Measurements from ENCODE around the gene NUBPL.
A peak's percentile ranks its signal among the peaks of the same experiment; 100 is the strongest.
"Not testable (repeated sequence)": the region's sequence is repeated elsewhere in the genome, so short reads cannot be mapped to it uniquely, and the experiment has no call there.

NUBPL gene

DNA sequence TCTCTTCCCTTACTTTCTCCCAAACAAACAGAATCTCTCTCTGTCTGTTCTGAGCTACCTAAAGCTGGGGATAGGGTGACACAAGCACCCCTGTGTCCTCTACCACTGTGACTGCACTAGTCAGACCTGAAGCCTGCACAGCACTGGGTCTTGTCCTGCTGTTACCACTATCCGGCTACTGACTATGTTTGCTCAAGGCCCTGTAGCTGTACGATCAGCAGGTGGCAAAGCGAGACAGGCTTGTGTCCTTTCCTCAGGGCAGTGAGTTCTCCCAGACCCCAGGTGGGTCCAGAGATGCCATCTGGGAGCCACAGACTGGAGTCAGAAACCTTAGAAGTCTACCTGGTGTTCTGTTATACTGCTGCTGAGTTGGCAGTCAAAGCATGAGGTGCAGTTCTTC is 116.4 kb downstream of the NUBPL start:
- no peak for DNase-seq (ENCODE audit: low read depth)

DNA sequence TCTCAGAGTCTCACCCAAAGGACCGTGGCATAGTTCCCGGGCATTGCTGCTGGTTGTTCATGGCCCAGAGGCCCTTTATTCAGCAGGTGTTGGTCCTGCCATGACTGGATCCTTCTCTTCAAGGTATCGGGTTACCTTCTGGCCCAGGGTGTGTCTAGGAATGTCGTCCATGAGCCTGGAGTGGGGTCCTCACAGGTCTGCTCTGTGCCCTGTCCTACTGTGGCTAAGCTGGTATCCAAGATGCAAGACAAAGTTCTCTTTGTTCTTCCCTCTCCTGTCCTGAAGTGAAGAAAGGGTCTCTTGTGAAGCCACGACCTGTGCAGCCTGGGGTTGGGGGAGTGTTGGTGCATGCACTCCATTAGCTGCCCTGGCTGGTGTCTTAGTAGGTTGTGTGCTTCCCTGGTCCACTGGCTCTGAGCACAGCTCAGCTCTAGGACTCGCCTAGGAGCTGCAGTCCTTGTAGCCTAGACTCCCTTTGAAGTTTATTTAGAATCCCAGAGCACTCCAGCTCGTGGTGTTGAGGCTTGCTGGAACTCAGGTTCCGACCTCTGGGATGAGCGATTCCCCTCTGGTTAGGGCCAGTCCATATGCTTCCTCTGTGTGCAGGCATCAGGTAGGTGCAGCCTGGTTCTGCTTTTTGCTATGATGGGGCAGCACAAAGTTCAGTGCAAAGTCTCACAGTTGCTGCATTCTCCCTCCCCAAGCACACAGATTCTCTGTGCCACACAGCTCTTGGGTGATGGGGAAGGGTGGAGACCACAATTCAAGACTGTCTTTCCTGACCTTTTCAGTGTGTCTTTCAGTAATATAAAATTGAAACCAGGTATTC is 117.4 kb downstream of the NUBPL start:
- no peak for DNase-seq (ENCODE audit: low read depth)

DNA sequence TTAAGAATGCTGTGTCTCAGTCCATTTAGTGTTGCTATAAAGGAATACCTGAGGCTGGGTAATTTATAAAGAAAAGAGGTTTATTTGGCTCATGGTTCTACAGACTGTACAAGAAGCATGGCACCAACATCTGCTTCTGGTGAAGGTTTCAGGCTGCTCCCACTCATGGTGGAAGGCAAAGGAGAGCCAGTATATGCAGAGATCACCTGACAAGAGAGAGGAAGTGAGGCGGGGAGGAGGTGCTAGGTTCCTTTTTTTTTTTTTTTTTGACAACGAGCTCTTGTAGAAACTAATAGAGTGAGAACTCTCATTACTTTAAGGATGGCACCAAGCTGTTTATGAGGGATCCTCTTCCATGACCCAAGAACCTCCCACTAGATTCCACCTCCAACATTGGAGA is 121.6 kb downstream of the NUBPL start:
- no peak for DNase-seq (ENCODE audit: low read depth)

DNA sequence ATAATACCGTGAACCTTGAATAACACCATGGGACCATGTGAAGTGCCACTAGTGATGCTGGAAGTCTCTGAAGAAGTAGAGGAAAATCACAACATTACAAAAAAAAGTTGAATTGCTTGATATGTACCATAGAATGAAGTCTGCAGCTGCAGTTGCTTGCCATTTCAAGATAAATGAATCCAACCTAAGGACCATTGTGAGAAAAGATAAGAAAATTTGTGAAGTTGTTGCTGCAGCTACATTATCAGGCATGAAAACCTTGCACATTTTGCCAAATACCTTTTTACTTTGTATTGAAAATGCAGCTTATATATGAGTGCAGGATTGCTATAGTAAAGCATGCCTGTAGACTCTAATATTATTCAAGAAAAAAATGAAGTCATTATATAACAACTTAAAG is 126.5 kb downstream of the NUBPL start:
- DNase-seq (ENCODE audit: low read depth) = no peak

DNA sequence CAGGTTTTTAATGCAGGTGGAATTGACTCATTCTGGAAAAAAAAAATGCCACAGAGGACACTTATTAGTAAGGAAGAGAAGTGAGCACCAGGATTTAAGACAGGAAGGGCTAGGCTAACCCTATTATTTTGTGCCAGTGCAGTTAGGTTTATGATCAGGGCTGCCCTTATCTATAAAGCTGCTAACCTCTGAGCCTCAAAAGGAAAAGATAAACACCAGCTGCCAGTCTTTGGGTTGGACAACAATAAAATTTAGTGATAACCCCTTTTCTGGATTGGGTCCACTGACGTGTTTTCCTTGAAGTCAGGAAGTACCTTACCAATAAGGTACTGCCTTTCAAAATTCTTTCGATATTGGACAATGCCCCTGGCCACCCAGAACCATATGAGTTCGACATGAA is 128.9 kb downstream of the NUBPL start:
- DNase-seq (ENCODE audit: low read depth) = no peak

DNA sequence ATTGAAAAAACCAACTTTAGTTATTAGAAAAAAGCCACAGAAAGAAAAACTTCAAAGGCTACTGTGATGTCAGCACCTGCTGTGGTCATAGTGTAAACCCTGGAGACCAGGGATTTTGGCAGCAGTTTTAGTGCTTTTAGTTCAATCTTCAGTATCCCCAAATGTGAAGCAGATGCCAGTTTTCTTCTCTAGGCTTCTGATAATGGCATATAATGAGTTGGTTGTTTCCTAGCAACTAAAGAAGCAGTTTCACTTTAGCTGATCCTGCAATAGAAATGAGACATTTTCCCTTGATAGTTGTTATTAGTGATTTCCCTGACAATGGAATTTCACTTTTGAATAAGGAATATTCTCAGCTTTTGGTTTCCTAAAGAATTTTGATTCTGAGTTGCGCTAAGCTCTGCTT is 131.2 kb downstream of the NUBPL start:
- DNase-seq (ENCODE audit: low read depth) = peak; percentile 32

DNA sequence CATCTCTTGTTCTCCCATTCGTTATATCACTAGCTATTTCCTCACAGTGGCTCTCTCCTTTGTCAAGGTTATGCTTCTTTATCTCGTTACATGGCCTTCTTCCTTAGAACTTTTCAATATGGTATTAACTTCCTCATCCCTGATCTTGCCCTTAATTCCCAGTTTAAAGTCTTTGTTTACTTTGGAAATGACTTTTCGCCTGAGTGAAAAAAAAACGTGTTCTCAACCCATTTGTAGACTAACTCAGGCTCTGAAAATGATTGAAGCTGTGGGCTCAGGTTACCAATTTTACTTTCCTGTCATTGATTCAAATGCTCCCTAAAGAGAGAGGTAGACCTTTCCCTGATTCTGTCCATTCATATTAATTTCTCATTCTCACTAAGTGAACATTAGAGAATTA is 135.2 kb downstream of the NUBPL start:
- no peak for DNase-seq (ENCODE audit: low read depth)

DNA sequence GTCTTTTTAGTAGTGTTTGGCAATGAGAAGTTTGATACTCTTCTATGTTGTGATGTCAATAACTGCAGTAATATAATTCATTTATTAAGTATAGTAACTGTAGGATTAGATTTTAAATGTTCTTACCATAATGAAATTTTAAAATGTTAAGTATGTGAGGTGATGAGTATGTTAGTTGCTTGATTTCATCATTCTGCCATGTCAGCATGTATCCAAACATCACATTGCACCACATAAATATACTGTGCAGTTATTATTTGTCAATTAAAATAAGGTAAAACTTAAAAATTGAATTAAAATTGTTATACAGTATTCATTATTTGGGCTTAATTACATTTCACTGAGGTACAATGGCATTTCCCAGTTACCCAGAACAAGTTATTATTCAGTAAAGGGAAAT is 138.6 kb downstream of the NUBPL start:
- DNase-seq (ENCODE audit: low read depth) = no peak

DNA sequence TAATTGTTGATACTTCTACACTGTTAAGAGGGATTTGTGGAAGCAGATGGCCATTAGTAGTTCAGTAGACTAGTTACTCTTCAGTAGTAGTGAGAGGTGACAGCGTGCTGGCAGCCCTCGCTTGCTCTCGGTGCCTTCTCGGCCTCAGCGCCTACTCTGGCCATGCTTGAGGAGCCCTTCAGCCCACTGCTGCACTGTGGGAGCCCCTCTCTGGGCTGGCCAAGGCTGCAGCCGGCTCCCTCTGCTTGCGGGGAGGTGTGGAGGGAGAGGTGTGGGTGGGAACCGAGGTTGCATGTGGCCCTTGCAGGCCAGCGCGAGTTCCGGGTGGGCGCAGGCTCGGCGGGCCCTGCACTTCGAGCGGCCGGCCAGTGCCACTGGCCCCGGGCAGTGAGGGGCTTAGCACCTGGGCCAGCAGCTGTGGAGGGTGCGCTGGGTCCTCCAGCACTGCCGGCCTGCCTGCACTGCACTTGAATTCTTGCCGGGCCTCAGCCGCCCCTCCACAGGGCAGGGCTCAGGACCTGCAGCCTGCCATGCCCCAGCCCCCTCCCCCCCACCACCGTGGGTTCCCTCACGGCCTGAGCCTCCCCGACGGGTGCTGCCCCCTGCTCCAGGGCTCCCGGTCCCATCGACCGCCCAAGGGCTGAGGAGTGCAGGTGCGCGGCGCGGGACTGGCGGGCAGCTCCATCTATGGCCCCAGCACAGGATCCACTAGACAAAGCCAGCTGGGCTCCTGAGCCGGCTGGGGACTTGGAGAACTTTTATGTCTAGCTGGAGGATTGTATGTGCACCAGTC is 139.3 kb downstream of the NUBPL start:
- DNase-seq (ENCODE audit: low read depth) = no peak

DNA sequence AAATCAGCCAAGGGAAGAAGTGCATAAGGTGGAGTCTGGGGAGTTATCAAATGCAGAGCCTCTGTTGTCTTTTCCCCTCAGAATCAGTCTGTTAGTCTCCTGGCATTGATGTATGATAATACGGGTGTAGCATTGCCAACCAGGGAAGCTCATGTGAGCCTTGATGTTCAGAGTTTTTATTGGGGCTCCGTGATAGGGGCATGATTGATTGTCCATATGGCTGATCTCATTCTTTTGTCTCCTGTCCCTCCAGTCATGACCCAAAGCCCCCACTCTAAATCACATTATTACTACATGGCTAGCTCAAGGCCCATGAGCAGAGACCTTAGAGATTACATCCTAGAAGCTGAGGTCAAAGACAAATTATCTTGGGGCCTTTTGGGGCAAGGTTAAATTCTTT is 140.9 kb downstream of the NUBPL start:
- DNase-seq (ENCODE audit: low read depth) = no peak

DNA sequence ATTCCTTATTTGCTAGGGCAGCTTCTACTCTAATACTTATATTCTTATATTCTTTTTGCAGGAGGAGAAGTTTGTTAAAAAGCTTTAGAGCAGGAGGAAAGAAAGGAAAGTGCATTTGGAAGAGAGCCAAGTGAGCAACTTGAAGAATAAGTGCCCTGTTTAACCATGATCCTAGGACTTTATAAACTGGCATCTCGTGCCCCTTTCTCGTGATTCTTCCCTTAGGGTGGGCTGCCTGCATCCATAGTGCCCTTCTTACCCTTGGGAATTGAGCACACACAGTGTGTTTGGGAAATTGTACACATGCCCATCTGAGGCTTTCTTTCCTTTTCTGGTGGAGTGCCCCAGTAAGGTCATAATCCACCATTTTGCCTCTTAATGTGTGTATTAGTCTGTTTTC is 141.9 kb downstream of the NUBPL start:
- no peak for DNase-seq (ENCODE audit: low read depth)

DNA sequence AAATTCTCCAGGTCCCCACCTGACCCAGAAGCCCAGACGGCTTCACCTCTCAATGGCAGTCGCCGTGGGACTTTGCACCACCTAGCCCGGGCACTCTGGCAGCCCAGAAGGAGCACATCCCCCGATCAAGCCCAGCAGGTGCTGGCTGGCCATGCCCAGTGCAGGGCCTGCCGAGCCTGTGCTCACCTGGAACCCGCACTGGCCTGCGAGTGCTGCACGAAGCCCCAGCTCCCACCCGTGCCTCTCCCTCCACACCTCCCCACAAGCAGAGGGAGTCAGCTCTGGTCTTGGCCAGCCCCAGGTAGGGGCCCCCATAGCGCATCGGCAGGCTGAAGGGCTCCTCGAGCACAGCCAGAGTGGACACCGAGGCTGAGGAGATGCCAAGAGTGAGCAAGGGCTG is 144.5 kb downstream of the NUBPL start:
- DNase-seq (ENCODE audit: low read depth) = no peak

DNA sequence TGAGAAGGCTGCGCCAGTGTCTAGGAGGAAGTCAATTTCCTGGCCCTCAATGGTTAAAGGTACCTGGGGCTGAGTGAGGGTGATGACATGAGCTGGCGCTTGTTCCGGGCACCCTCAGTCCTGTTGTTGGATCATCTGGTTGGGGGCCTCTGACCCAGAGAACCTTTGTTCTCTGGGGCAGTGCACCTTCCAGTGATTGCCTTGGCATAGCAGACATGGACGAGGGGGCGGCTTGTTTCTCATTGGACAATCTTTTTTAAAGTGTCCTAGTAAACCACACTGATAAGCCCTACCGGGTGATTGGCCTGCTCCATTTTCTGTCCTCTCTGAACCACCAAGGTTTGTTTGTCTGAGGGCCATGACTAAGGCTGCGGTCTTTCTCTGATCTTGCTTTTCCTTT is 147.5 kb downstream of the NUBPL start:
- not testable (repeated sequence) for DNase-seq (ENCODE audit: low read depth)

DNA sequence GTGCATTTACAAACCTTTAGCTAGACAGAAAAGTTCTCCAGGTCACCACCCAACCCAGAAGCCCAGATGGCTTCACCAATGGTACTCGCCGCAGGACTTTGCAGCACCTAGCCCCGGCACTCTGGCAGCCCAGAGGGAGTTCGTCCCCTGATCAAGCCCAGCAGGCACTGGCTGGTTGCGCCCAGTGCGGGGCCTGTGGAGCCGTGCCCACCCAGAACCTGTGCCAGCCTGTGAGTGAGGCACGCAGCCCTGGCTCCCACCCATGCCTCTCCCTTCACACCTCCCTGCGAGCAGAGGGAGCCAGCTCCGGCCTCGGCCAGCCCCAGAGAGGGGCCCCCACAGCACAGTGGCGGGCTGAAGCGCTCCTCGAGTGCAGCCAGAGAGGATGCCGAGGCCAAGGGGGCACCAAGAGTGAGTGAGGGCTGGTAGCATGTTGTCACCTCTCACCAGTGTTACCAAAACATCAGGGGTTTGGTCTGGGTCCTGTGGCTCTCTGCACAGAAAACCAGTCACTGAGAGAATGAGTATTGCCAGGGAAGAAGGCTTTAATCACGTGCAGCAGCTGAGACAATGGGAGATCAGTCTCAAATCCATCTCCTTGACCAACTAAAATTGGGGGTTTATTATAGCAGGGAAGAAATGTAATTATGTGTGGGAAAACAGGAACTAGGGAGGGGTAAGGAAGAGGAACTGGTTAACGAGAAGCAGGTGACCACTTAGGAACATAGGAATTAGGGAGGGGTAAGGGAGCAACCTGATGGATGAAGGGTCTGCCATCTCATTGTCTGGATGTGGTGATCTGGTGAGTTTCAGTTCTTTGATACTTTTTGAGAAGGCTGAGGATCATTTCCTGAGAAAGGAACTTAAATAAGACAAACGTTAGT is 151.3 kb downstream of the NUBPL start:
- no peak for DNase-seq (ENCODE audit: low read depth)

DNA sequence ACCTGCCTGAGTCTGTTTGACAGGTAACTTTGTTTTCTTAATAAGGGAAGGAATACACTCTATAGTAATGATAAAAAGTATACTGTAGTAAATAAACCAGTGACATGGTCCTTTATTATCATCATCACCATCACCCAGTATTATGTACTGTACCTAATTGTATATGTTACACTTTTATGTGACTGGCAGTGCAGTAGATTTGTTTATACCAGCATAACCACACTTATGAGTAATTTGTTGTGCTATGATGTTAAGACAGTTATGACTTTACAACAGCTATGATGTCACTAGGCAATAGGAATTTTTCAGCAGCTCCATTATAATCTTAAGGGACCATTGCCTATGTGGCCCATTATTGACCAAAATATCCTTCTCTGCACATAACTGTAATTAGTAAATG is 155.0 kb downstream of the NUBPL start:
- DNase-seq (ENCODE audit: low read depth) = no peak

DNA sequence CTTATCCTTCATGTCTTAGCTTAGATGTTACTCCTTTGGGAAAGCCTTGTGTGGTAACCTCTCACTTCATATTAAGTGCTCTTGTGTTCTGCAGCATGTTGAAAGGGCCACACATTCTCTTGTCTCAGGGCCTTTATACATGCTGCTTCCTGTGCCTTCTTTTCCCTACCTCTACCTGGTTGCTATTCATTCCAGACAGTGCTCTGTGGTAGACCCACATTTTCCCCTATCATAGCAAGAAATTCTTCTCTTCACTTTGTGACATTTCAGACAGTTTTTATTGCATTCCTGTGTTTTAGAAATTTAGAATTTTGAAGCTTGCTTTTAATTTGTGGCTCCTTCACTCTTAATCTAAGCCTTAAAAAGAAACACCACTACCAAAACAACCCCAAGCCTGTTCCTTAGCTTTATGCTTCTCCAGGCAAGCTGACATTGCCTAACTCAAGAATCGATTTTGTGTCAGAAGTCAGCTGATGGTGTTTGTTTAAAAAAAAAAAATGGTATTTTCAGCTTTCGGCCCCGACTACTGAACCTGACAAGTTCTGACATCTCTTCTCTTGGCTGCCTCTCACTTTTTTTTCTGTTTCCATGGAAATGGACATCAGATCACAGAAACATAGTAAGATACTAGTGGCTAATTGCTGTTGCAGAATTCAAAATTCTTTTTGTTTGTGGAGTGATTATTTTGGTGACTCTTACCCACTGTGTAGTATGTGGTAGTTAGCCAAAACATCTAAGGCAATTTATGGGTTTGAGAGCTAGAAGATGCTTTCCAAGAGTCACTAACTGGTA is 156.3 kb downstream of the NUBPL start:
- DNase-seq (ENCODE audit: low read depth) = no peak

DNA sequence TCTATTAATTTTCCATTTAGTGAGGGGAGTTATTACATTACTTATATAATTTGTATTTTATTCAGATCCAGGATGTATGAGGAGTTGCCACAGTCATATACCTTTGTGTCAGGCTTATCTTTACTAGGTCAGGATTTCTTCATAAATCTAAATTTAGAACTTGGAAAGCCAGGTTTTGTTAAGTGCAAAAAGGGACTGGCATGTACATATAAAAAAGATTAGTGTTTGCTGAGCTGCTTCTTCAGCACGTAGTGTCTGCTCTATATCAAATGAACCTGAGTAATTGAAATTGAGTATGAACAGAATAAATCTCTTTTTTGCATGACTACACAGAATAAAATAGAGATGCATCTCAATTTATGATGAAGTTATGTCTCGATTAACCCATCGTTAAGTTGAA is 157.4 kb downstream of the NUBPL start:
- no peak for DNase-seq (ENCODE audit: low read depth)

DNA sequence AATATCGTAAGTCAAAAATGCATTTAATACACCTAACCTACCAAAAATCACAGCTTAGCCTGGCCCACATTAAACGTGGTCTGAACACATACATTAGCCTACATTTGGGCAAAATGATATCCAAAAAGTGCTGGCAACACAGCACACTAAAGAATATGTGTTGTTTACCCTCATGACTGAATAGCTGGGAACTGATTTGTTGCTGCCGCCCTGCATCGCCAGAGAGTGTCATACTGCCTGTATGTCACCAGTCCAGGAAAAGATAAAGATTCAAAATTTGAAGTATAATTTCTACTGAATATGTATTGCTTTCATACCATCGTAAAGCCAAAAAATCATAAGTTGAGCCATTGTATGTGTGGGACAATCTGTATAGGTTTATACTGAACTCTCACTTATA is 157.8 kb downstream of the NUBPL start:
- DNase-seq (ENCODE audit: low read depth) = no peak

DNA sequence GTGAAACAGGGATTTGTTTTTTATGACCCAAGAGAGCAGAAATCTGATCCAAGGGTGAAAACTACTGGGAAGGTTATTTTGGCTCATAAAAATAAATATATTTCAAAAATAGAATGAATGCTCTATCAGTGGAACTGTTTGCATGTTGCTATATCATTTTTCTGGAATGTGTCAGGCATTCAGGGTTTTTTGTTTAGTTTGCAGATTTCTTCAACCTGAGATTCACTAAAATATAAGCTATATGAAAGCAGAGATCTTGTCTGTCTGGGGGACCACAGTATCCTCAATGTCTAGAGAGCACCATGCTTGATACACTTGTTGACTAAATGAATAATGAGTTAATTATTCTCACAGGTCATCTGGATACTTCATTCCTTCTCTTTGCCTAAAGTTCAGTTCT is 165.1 kb downstream of the NUBPL start:
- DNase-seq (ENCODE audit: low read depth) = no peak

DNA sequence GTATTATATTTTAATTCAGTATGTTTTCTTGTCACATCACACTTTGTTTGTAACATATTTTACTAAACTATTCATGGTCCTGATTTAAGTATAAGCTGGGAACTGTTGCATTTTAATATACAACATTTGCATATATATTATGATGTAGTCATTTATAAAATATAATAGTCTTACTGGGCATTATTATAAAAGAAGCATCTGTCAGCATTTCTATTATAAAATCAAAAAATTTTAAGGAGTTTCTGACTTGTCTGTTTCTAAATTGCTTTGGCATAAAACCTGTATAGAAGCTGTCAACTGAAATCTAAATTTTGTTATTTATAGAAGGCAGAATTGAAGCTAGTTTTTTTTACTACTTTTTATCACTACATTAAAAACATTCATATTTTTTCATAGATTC is 166.6 kb downstream of the NUBPL start:
- no peak for DNase-seq (ENCODE audit: low read depth)

DNA sequence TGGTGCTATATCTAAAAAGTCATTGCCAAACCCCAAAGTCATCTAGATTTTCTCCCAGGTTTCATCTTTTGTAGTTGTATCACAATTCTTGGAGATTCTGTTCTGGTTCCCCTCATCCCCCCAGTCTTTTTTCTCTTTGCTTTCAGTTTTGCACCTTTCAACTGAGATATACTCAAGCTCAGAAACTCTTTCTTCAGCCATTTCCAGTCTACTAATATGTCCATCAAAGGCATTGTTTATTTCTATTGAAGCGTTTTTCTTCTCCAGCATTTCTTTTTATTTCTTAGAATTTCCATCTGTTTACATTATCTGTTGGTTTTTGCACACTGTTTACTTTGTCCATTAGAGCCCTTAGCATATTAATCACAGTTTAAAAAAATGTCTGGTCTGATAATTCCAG is 179.5 kb downstream of the NUBPL start:
- DNase-seq (ENCODE audit: low read depth) = no peak

DNA sequence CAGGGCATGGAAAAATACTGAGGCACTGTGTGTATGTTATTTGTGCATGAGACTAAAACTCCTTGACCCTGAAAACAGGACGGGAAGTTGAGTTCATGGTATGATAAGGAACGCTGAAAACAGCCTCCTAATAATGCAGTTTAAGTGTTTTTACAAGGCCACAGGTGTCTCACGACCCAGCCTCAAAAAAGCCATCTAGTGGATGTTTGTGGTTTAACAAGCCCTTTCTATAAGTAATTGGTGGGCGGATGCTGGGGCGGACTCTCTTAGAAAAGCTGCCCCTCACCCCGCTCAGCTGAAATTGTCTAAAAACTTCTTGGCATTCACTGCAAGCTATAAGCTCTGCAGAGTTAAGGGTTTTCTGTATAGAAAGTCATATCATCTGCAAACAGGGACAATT is 184.5 kb downstream of the NUBPL start:
- DNase-seq (ENCODE audit: low read depth) = no peak
